K562 (cell line): ENCODE data around the gene SCRN1.

Experiments used
- MYC ChIP-seq, 2 experiments: fragments of 250-450 bp in 1 of 2; sonication (Bioruptor Pico) in 1 of 2; IDR thresholded peaks; 2 replicates each; pipeline versions ENCODE4 v1.5.1 to v1.6.1; 2012 to 2021; ENCODE audit warnings: low read depth in 2 of 2, borderline replicate concordance in 1 of 2, improper control_type of control experiment in 1 of 2, low read length in 1 of 2, mild to moderate bottlenecking in 1 of 2, moderate library complexity in 1 of 2
- PHF20 ChIP-seq: fragments of 450-650 bp; IDR thresholded peaks from 2 replicates; pipeline ENCODE4 v1.6.1; 2018; ENCODE audit not compliant: partially characterized antibody
- SETDB1 ChIP-seq: IDR thresholded peaks from one replicate; pipeline ENCODE4 v1.6.1; 2012; ENCODE audit warnings: low read length, control low read depth, inconsistent platforms
- SNRNP70 ChIP-seq: fragments of 200-400 bp; formaldehyde crosslinking; optimal IDR thresholded peaks from 2 replicates; pipeline ENCODE3; 2017; ENCODE audit warnings: low read depth, low read length
- TF ChIP-seq, protein P1 (sequence below): fragments of 250-450 bp; sonication (Bioruptor Pico); IDR thresholded peaks from 2 replicates; pipeline ENCODE4 v1.4.0; 2020; ENCODE audit warnings: borderline replicate concordance
- TF ChIP-seq, protein P2 (sequence below): fragments of 450-650 bp; IDR thresholded peaks from 2 replicates; pipeline ENCODE4 v1.6.1; 2016
- TF ChIP-seq, protein P3 (sequence below): sonication (generic); formaldehyde crosslinking; IDR thresholded peaks from 2 replicates; pipeline ENCODE4 v1.8.1; 2023; ENCODE audit warnings: mild to moderate bottlenecking, missing genetic modification reagents, moderate library complexity
- TF ChIP-seq, protein P4 (sequence below): sonication (generic); formaldehyde crosslinking; IDR thresholded peaks from 2 replicates; pipeline ENCODE4 v1.9.0; 2022; ENCODE audit warnings: mild to moderate bottlenecking, missing genetic modification reagents
- TF ChIP-seq, protein P5 (sequence below): sonication (generic); formaldehyde crosslinking; IDR thresholded peaks from 2 replicates; pipeline ENCODE4 v1.8.0; 2022; ENCODE audit warnings: missing genetic modification reagents, mild to moderate bottlenecking, borderline replicate concordance
- TF ChIP-seq, protein P6 (sequence below): fragments of 250-450 bp; sonication (Bioruptor Pico); IDR thresholded peaks from 2 replicates; pipeline ENCODE4 v1.5.0; 2020; ENCODE audit warnings: mild to moderate bottlenecking, borderline replicate concordance

DNA sequence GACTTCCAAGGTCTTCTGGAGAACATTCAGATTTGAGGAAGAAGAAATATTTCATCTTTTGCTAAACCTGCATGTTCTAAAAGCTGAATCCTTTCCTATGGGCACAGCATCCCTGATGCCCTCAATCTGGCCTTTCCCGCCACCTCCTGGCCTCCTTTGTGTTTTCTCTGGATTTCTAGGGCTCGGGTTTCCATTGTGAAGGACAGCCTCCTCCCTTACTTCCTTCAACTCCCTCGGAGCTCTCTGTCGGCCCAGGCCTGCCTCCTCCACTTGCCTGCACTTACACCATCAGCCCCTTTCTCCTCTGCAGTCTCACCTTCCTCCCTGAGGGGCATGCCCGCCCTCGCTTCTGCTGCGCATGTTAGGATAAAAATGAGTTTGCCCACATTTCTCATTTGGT lies 107.9 kb downstream of the SCRN1 start:
- TF ChIP-seq, protein P1, sequence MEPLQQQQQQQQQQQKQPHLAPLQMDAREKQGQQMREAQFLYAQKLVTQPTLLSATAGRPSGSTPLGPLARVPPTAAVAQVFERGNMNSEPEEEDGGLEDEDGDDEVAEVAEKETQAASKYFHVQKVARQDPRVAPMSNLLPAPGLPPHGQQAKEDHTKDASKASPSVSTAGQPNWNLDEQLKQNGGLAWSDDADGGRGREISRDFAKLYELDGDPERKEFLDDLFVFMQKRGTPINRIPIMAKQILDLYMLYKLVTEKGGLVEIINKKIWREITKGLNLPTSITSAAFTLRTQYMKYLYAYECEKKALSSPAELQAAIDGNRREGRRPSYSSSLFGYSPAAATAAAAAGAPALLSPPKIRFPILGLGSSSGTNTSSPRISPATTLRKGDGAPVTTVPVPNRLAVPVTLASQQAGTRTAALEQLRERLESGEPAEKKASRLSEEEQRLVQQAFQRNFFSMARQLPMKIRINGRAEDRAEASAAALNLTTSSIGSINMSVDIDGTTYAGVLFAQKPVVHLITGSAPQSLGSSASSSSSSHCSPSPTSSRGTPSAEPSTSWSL (CRISPR knock-in tag), result no peak
- TF ChIP-seq SNRNP70, result no peak
- TF ChIP-seq SETDB1, result no peak
- TF ChIP-seq, protein P2, sequence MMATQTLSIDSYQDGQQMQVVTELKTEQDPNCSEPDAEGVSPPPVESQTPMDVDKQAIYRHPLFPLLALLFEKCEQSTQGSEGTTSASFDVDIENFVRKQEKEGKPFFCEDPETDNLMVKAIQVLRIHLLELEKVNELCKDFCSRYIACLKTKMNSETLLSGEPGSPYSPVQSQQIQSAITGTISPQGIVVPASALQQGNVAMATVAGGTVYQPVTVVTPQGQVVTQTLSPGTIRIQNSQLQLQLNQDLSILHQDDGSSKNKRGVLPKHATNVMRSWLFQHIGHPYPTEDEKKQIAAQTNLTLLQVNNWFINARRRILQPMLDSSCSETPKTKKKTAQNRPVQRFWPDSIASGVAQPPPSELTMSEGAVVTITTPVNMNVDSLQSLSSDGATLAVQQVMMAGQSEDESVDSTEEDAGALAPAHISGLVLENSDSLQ, result no peak
- TF ChIP-seq, protein P3, sequence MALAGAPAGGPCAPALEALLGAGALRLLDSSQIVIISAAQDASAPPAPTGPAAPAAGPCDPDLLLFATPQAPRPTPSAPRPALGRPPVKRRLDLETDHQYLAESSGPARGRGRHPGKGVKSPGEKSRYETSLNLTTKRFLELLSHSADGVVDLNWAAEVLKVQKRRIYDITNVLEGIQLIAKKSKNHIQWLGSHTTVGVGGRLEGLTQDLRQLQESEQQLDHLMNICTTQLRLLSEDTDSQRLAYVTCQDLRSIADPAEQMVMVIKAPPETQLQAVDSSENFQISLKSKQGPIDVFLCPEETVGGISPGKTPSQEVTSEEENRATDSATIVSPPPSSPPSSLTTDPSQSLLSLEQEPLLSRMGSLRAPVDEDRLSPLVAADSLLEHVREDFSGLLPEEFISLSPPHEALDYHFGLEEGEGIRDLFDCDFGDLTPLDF (CRISPR knock-in tag), result no peak
- no peak for TF ChIP-seq MYC (IDR thresholded peaks at IDR 0.05; ENCODE audit: low read depth, low read length)
- TF ChIP-seq MYC (CRISPR knock-in tag; IDR thresholded peaks at IDR 0.05; ENCODE audit: borderline replicate concordance, low read depth), result no peak
- TF ChIP-seq PHF20, result no peak
- TF ChIP-seq, protein P4, sequence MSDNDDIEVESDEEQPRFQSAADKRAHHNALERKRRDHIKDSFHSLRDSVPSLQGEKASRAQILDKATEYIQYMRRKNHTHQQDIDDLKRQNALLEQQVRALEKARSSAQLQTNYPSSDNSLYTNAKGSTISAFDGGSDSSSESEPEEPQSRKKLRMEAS, result no peak
- TF ChIP-seq, protein P5, sequence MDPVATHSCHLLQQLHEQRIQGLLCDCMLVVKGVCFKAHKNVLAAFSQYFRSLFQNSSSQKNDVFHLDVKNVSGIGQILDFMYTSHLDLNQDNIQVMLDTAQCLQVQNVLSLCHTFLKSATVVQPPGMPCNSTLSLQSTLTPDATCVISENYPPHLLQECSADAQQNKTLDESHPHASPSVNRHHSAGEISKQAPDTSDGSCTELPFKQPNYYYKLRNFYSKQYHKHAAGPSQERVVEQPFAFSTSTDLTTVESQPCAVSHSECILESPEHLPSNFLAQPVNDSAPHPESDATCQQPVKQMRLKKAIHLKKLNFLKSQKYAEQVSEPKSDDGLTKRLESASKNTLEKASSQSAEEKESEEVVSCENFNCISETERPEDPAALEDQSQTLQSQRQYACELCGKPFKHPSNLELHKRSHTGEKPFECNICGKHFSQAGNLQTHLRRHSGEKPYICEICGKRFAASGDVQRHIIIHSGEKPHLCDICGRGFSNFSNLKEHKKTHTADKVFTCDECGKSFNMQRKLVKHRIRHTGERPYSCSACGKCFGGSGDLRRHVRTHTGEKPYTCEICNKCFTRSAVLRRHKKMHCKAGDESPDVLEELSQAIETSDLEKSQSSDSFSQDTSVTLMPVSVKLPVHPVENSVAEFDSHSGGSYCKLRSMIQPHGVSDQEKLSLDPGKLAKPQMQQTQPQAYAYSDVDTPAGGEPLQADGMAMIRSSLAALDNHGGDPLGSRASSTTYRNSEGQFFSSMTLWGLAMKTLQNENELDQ (CRISPR knock-in tag), result no peak
- TF ChIP-seq, protein P6, sequence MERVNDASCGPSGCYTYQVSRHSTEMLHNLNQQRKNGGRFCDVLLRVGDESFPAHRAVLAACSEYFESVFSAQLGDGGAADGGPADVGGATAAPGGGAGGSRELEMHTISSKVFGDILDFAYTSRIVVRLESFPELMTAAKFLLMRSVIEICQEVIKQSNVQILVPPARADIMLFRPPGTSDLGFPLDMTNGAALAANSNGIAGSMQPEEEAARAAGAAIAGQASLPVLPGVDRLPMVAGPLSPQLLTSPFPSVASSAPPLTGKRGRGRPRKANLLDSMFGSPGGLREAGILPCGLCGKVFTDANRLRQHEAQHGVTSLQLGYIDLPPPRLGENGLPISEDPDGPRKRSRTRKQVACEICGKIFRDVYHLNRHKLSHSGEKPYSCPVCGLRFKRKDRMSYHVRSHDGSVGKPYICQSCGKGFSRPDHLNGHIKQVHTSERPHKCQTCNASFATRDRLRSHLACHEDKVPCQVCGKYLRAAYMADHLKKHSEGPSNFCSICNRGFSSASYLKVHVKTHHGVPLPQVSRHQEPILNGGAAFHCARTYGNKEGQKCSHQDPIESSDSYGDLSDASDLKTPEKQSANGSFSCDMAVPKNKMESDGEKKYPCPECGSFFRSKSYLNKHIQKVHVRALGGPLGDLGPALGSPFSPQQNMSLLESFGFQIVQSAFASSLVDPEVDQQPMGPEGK, result no peak
